SK-N-SH treated with all-trans-retinoic acid at 6 μM for 48 hours (cell line): ENCODE data around the gene GAB4.

ENCODE experiments used
- BACH2 ChIP-seq: fragments of 250-450 bp; sonication (Bioruptor Pico); IDR thresholded peaks from 2 replicates; pipeline ENCODE4 v1.9.0; 2021; ENCODE audit warnings: mild to moderate bottlenecking, borderline replicate concordance
- PPARA ChIP-seq: fragments of 250-450 bp; sonication (Bioruptor Pico); IDR thresholded peaks from 2 replicates; pipeline ENCODE4 v1.5.0; 2020; ENCODE audit warnings: mild to moderate bottlenecking, borderline replicate concordance
- RARB ChIP-seq: fragments of 250-450 bp; sonication (Bioruptor Pico); IDR thresholded peaks from 2 replicates; pipeline ENCODE4 v1.8.0; 2021; ENCODE audit warnings: mild to moderate bottlenecking, moderate library complexity
- TF ChIP-seq, protein P1 (sequence below): fragments of 250-450 bp; sonication (Bioruptor Pico); IDR thresholded peaks from 2 replicates; pipeline ENCODE4 v1.8.0; 2020; ENCODE audit warnings: mild to moderate bottlenecking, moderate library complexity, borderline replicate concordance

DNA sequence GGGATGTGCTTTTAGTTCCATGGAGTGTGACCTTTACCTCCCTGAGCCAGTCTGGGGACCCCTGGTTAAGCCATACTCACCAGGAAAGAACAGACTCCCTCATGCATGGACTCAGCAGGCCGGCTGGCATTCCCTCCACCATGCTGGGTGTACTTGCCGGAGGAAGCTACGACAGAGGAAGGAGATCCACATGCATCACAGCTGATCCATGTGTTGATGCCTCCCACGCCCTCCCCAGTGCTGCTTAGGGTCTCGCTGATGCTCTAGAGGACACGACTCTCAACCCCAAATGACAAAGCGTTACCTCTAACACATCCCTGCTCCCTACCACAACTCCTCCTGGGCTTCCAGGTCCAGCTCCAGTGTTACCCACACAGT, 39.8 kb downstream of the GAB4 start:
- TF ChIP-seq RARB (no peak), PPARA (no peak), BACH2 (CRISPR knock-in tag) (no peak)
- TF ChIP-seq, protein P1, sequence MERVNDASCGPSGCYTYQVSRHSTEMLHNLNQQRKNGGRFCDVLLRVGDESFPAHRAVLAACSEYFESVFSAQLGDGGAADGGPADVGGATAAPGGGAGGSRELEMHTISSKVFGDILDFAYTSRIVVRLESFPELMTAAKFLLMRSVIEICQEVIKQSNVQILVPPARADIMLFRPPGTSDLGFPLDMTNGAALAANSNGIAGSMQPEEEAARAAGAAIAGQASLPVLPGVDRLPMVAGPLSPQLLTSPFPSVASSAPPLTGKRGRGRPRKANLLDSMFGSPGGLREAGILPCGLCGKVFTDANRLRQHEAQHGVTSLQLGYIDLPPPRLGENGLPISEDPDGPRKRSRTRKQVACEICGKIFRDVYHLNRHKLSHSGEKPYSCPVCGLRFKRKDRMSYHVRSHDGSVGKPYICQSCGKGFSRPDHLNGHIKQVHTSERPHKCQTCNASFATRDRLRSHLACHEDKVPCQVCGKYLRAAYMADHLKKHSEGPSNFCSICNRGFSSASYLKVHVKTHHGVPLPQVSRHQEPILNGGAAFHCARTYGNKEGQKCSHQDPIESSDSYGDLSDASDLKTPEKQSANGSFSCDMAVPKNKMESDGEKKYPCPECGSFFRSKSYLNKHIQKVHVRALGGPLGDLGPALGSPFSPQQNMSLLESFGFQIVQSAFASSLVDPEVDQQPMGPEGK (CRISPR knock-in tag): no peak
